Vagina (tissue), 2 donors: ENCODE data around the gene ADAMTS9.

Source experiments
- POLR2A ChIP-seq, 2 donors: fragments of 450-650 bp; IDR thresholded peaks; one replicate each; pipeline ENCODE4 v1.6.1; 2017; ENCODE audit warnings: antibody characterized with exemption in 2 of 2, mild to moderate bottlenecking in 2 of 2, moderate library complexity in 2 of 2
- POLR2AphosphoS5 ChIP-seq, 2 donors: sonication (generic); formaldehyde crosslinking; IDR thresholded peaks; one replicate each; pipeline ENCODE4 v1.9.0; 2017; ENCODE audit warnings: antibody characterized with exemption in 2 of 2, mild to moderate bottlenecking in 2 of 2, low read depth in 1 of 2; ENCODE audit not compliant: insufficient read depth in 1 of 2
- TF ChIP-seq, protein P1 (sequence below), 3 experiments: fragments of 450-650 bp in 2 of 3; fragments of 200-600 bp in 1 of 3; sonication (generic) in 1 of 3; IDR thresholded peaks; one replicate each; pipeline ENCODE4 v1.5.1; 2017 to 2019; ENCODE audit warnings: antibody characterized with exemption in 3 of 3, mild to moderate bottlenecking in 2 of 3, moderate library complexity in 2 of 3

DNA sequence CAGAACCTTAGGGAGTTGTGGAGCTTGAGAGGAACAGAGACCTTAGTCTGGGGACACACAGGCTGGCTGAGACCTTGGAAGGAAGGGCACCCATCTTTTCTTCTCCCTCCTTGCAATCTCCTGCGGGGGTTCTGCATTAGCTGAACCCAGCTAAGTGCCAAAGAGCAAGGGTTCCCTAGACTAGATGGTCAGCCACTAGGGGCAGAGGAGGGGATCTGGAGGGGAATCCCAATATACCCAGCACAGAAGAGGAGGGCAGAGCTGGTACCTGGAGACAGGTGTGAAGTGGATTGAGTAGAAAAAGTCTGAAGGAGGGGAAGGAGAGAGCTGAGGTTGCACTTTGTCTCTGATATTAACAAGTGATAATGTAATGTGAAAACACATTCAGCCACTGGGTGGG lies 212.8 kb downstream of the ADAMTS9 start:
- no peak for TF ChIP-seq POLR2AphosphoS5 (IDR thresholded peaks at IDR 0.05; ENCODE audit: insufficient read depth in 1 of 2, low read depth in 1 of 2)
- TF ChIP-seq, protein P1, sequence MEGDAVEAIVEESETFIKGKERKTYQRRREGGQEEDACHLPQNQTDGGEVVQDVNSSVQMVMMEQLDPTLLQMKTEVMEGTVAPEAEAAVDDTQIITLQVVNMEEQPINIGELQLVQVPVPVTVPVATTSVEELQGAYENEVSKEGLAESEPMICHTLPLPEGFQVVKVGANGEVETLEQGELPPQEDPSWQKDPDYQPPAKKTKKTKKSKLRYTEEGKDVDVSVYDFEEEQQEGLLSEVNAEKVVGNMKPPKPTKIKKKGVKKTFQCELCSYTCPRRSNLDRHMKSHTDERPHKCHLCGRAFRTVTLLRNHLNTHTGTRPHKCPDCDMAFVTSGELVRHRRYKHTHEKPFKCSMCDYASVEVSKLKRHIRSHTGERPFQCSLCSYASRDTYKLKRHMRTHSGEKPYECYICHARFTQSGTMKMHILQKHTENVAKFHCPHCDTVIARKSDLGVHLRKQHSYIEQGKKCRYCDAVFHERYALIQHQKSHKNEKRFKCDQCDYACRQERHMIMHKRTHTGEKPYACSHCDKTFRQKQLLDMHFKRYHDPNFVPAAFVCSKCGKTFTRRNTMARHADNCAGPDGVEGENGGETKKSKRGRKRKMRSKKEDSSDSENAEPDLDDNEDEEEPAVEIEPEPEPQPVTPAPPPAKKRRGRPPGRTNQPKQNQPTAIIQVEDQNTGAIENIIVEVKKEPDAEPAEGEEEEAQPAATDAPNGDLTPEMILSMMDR (IDR thresholded peaks at IDR 0.05), result no peak
- TF ChIP-seq POLR2A (IDR thresholded peaks at IDR 0.05), result no peak
